GM18867 (cell line): ENCODE results near the gene VMAC.

Source experiments
- ATAC-seq: cut with Tn5 transposase; IDR thresholded peaks from one replicate; pipeline ENCODE4 v1.9.1; 2021; ENCODE audit warnings: mild to moderate bottlenecking, moderate library complexity; ENCODE audit not compliant: unreplicated experiment

The VMAC gene

GRCh38 chr19:5950741-5951140 lies 46.1 kb downstream of the VMAC start:
- ATAC-seq = no peak

GRCh38 chr19:5951338-5951861 lies 46.7 kb downstream of the VMAC start:
- no peak for ATAC-seq

- no peak for ATAC-seq
Observed at GRCh38 chr19:5952193-5953029, 47.7 kb downstream of the VMAC start.

GRCh38 chr19:5953030-5953589 lies 48.4 kb downstream of the VMAC start:
- no peak for ATAC-seq

- ATAC-seq = no peak
Observed at GRCh38 chr19:5953680-5954213, 49.1 kb downstream of the VMAC start.

GRCh38 chr19:5954293-5954692 lies 49.6 kb downstream of the VMAC start:
- ATAC-seq = no peak

- no peak for ATAC-seq
Observed at GRCh38 chr19:5955636-5955935, 50.9 kb downstream of the VMAC start.

GRCh38 chr19:5956323-5956722 lies 51.7 kb downstream of the VMAC start:
- ATAC-seq = no peak

GRCh38 chr19:5956728-5957127 lies 52.1 kb downstream of the VMAC start:
- no peak for ATAC-seq

- no peak for ATAC-seq
Observed at GRCh38 chr19:5957170-5957569, 52.5 kb downstream of the VMAC start.

- no peak for ATAC-seq
Observed at GRCh38 chr19:5958074-5958850, 53.6 kb downstream of the VMAC start.

- no peak for ATAC-seq
Observed at GRCh38 chr19:5958851-5959122, 54.1 kb downstream of the VMAC start.

- ATAC-seq = no peak
Observed at GRCh38 chr19:5959260-5960004, 54.8 kb downstream of the VMAC start.
